ENCODE results near the gene OFD1.

The OFD1 gene

GRCh38 chrX:13786048-13786447 lies 51.5 kb downstream of the OFD1 start:
- no peaks in the 10 kb centered on the region for H3K27me3 ChIP-seq (ENCODE audit: control insufficient read depth, insufficient read depth, low read length)
- H3K36me3 ChIP-seq (ENCODE audit: control insufficient read depth, insufficient read depth, low read length): no peaks in the 10 kb centered on the region
- TF ChIP-seq CTCF (IDR thresholded peaks at IDR 0.05): no peak
- H3K4me1 ChIP-seq: no peaks in the 10 kb centered on the region
- no peak overlapping the region for H2AFZ ChIP-seq
- no peak overlapping the region for H3K27ac ChIP-seq
- no peak overlapping the region for H3K9ac ChIP-seq
- H3K9me3 ChIP-seq (ENCODE audit: control insufficient read depth, low read length): no peaks in the 10 kb centered on the region
- no peaks in the 10 kb centered on the region for H3K79me2 ChIP-seq
- no peak overlapping the region for H3K4me2 ChIP-seq (ENCODE audit: low read length)
- H3K4me3 ChIP-seq (ENCODE audit: low read depth, low read length): no peak overlapping the region

GRCh38 chrX:13790206-13791131 lies 55.9 kb downstream of the OFD1 start:
- Histone ChIP-seq H3K4me2 (ENCODE audit: low read length) (no peak overlapping the region), H3K36me3 (ENCODE audit: control insufficient read depth, insufficient read depth, low read length) (no peaks in the 10 kb centered on the region), H3K4me1 (no peaks in the 10 kb centered on the region), H3K9me3 (ENCODE audit: control insufficient read depth, low read length) (no peaks in the 10 kb centered on the region), H3K27ac (no peak overlapping the region), H3K79me2 (no peaks in the 10 kb centered on the region), H3K9ac (no peak overlapping the region), H3K4me3 (ENCODE audit: low read depth, low read length) (no peak overlapping the region), H2AFZ (no peak overlapping the region), H3K27me3 (ENCODE audit: control insufficient read depth, insufficient read depth, low read length) (no peaks in the 10 kb centered on the region)
- TF ChIP-seq CTCF (IDR thresholded peaks at IDR 0.05): no peak

- no peak overlapping the region for H3K4me2 ChIP-seq (ENCODE audit: low read length)
- H3K36me3 ChIP-seq (ENCODE audit: control insufficient read depth, insufficient read depth, low read length): no peaks in the 10 kb centered on the region
- H3K9me3 ChIP-seq (ENCODE audit: control insufficient read depth, low read length): no peaks in the 10 kb centered on the region
- no peaks in the 10 kb centered on the region for H3K27me3 ChIP-seq (ENCODE audit: control insufficient read depth, insufficient read depth, low read length)
- no peaks in the 10 kb centered on the region for H3K79me2 ChIP-seq
- no peak overlapping the region for H3K9ac ChIP-seq
- no peaks in the 10 kb centered on the region for H3K4me1 ChIP-seq
- H3K4me3 ChIP-seq (ENCODE audit: low read depth, low read length): no peak overlapping the region
- no peak overlapping the region for H3K27ac ChIP-seq
- TF ChIP-seq CTCF (IDR thresholded peaks at IDR 0.05): no peak
- no peak overlapping the region for H2AFZ ChIP-seq
These were observed 56.6 kb downstream of the OFD1 start for GRCh38 chrX:13791145-13791544.

- no peak overlapping the region for H3K27ac ChIP-seq
- H2AFZ ChIP-seq: no peak overlapping the region
- H3K79me2 ChIP-seq: no peaks in the 10 kb centered on the region
- no peak for TF ChIP-seq CTCF (IDR thresholded peaks at IDR 0.05)
- H3K4me1 ChIP-seq: no peaks in the 10 kb centered on the region
- H3K9ac ChIP-seq: no peak overlapping the region
- H3K4me2 ChIP-seq (ENCODE audit: low read length): no peak overlapping the region
- no peaks in the 10 kb centered on the region for H3K36me3 ChIP-seq (ENCODE audit: control insufficient read depth, insufficient read depth, low read length)
- no peak overlapping the region for H3K4me3 ChIP-seq (ENCODE audit: low read depth, low read length)
- no peaks in the 10 kb centered on the region for H3K9me3 ChIP-seq (ENCODE audit: control insufficient read depth, low read length)
- no peaks in the 10 kb centered on the region for H3K27me3 ChIP-seq (ENCODE audit: control insufficient read depth, insufficient read depth, low read length)
These were observed 57.0 kb downstream of the OFD1 start for GRCh38 chrX:13791559-13791958.

- Histone ChIP-seq H3K36me3 (ENCODE audit: control insufficient read depth, insufficient read depth, low read length) (no peaks in the 10 kb centered on the region), H3K9me3 (ENCODE audit: control insufficient read depth, low read length) (no peaks in the 10 kb centered on the region), H3K79me2 (no peaks in the 10 kb centered on the region), H3K27ac (no peak overlapping the region), H3K9ac (no peak overlapping the region), H3K27me3 (ENCODE audit: control insufficient read depth, insufficient read depth, low read length) (no peaks in the 10 kb centered on the region), H2AFZ (no peak overlapping the region), H3K4me2 (ENCODE audit: low read length) (no peak overlapping the region), H3K4me3 (ENCODE audit: low read depth, low read length) (no peak overlapping the region), H3K4me1 (no peaks in the 10 kb centered on the region)
- TF ChIP-seq CTCF (IDR thresholded peaks at IDR 0.05): no peak
These were observed 59.3 kb downstream of the OFD1 start for GRCh38 chrX:13793897-13794296.

Measured in parathyroid adenoma (tissue), 2 donors.